Stimulated activated CD4-positive, alpha-beta T cell treated with anti-CD3 and anti-CD28 coated beads, Interleukin-2, amount 100 ng/mL, for 4 hours (primary cell): ENCODE measurements around the gene HCN1.
"Not testable (repeated sequence)": the region's sequence is repeated elsewhere in the genome, so short reads cannot be mapped to it uniquely, and the experiment has no call there.

Experiments used
- DNase-seq: peaks from one replicate; pipeline ENCODE4 v3.0.0-alpha.2; 2020; ENCODE audit warnings: low read depth

The HCN1 gene

GRCh38 chr5:45417285-45417998, 278.7 kb downstream of the HCN1 start:
- DNase-seq = no peak

GRCh38 chr5:45414620-45415573, 281.3 kb downstream of the HCN1 start:
- DNase-seq = no peak

GRCh38 chr5:45411971-45412612, 284.1 kb downstream of the HCN1 start:
- DNase-seq = no peak

DNA sequence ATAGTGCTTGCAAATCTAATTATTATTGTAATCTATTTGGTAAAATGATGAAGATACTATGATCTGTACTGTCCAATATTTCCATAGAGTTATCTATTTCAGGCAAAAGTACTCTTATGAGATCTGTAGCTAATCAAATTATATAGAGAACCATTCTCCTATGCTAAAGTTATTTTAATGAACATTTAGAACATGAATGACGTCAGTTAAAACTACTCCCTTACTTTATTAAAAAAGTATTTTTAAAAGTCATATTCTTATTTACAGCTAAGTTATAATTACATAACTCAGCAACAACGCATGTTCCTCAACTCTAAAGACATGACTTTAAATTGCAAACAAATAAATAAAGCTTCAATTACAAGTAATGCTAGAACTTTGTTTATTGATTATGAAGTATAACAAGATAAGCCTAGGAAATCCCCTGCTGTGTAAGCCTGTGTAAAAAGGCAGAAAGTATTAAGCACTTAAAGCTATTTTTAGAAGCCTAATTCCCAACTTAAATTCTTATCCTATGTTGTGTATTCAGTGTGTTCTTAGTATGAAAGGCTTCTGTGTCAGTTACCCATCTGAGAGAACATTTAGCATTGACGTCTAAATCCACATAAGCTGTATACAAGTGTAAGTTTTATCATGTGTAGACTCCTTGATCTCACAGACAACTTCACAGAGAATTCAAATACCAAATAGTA, 285.7 kb downstream of the HCN1 start:
- no peak for DNase-seq

GRCh38 chr5:45408067-45408466, 288.1 kb downstream of the HCN1 start:
- DNase-seq = no peak

DNA sequence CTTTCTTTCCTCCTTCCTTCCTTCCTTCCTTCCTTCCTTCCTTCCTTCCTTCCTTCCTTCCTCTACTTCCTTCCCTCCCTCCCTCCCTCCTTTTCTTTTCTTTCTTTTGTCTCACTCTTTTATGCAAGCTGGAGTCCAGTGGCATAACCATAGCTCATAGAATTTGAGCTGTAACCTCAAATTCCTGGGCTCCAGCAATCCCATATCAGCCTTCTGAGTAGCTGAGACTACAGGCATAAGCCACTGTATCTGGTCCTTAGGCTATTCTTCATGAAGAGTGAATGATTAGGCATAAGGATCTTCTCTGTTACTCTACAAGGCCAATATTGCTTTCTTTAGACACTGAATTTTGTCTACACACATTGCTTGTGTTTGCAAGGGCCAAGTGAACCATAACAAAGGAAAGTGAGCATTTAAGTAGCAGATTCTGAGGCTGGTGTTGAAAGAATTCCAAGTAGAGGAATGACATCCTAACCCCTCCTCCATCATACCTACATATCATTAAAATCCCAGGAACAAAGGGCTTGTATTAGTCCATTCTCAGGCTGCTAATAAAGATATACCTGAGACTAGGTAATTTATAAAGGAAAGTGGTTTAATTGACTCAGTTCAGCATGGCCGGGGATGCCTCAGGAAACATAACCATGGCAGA, 293.2 kb downstream of the HCN1 start:
- no peak for DNase-seq

DNA sequence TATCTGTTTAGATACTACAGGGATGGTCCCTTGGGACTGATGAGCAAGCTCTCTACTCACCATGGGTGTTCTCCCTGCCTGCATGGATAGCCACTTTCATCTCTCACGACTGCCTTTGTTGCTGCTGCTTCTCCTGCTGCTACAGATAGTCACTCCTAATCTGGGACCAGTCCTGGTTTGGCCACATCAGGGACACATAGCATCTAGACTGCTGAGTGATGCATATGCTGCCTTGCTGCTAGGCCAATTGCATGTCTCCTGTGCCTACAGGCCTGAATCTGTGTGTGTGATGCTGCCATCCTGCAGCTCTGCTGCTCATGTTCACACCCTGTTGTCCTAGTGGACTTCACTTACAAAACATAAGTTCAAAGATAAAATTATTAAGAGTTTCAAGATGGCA, 297.1 kb downstream of the HCN1 start:
- DNase-seq = no peak

- no peak for DNase-seq
Measured at GRCh38 chr5:45385321-45386058, 310.7 kb downstream of the HCN1 start.

GRCh38 chr5:45383985-45384384, 312.2 kb downstream of the HCN1 start:
- no peak for DNase-seq

DNA sequence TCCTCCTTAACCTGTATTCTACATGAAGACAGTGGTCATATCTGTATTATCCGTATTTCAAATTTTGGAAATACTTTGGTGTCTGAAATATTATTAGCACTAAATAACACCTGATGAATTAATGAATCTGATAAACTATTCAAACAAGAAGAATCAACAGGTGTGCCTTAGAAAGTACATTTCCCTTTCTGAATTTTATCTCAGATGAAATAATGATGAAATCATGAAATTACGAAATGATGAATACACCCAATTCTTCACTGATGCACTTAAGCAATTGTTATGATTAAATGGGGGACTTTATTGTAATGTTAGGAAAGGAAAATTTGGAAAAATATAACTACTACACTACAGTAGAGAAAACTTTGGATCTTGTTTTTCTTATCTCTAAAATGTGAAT, 313.6 kb downstream of the HCN1 start:
- DNase-seq = no peak

- DNase-seq = no peak
Measured at GRCh38 chr5:45376417-45376816, 319.8 kb downstream of the HCN1 start.

DNA sequence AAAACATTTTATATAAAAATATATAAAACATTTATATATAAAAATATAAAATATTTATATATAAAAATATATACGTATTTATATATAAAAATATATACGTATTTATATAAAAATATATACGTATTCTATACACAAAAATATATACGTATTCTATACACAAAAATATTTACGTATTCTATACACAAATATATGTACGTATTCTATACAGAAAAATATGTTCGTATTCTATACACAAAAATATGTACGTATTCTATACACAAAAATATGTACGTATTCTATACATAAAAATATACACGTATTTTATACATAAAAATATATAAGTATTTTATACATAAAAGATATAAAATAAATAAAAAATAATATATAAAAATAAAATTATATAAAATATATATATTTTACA, 323.6 kb downstream of the HCN1 start:
- DNase-seq = no peak

DNA sequence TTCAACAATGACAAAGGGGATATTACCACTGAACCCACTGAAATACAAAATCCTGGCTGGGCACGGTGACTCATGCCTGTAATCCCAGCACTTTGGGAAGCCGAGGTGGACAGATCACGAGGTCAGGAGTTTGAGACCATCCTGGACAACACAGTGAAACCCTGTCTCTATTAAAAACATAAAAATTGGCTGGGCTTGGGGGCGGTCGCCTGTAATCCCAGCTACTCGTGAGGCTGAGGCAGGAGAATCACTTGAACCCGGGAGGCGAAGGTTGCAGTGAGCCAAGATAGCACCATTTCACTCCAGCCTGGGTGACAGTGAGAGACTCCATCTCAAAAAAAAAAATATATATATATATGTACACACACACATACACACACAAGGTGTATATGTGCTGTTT, 324.8 kb downstream of the HCN1 start:
- not testable (repeated sequence) for DNase-seq

GRCh38 chr5:45355189-45355992, 340.8 kb downstream of the HCN1 start:
- no peak for DNase-seq

- DNase-seq = no peak
Measured at GRCh38 chr5:45336464-45336863, 359.7 kb downstream of the HCN1 start.

DNA sequence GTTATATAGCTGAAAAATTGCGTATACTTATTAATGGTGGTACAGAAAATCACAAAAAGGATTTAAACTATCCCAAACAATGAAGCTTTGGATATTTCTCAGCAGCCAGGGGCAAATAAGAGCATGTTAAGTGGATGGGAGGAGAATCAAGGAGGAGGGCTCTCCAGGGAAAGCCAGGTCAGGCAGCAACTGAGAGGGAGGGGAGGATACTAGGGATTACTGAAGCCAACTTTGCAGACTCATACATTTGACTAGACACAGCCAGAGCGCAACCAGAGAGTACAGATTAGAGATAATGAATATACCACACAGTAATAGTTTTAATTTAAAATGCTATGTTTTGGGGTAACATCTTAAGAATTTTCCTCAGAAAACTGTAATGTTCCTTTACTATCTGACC, 360.2 kb downstream of the HCN1 start:
- no peak for DNase-seq

DNA sequence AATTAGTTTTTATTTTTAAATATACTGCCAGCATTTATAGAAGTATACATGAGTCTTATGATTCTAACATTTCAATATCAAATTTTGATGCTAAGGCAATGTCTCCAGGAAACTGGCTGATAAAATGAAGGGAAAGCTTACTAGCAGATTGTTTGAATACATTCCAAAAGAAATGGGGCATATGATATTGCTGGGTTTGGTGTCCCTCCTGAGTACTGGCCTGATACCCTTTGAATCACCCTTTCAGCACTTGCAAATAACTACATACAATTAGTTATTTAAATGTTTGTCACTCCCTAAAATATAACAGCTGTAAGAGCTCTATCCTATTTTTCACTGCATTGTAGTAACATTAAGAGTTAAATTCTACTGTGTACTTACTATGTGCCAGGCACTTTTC, 360.8 kb downstream of the HCN1 start:
- no peak for DNase-seq

DNA sequence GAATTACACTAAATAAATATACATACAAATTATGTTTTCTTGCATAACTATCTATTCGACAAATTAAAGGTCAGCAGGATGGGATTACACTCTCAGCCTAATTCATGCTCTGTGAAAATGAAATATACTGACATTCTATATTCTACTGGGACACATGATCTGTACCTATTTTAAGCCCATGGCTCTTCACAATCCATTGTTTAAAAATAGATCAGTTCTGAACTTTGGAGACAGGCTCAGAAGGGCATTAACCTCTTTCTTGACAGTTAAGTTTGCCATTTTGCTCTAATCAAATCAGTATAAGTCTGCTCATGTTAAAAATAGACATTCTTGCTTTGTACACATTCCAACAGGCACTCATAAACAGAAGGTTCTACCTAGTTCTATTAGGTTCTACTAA, 361.2 kb downstream of the HCN1 start:
- DNase-seq = no peak

DNA sequence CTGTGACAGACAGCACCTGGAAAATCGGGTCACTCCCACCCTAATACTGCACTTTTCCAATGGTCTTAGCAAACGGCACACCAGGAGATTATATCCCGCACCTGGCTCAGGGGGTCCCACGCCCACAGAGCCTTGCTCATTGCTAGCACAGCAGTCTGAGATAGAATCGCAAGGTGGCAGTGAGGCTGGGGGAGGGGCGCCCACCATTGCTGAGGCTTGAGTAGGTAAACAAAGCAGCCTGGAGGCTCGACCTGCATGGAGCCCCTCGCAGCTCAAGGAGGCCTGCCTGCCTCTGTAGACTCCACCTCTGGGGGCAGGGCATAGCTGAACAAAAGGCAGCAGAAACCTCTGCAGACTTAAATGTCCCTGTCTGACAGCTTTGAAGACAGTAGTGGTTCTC, 383.6 kb downstream of the HCN1 start:
- DNase-seq = not testable (repeated sequence)

DNA sequence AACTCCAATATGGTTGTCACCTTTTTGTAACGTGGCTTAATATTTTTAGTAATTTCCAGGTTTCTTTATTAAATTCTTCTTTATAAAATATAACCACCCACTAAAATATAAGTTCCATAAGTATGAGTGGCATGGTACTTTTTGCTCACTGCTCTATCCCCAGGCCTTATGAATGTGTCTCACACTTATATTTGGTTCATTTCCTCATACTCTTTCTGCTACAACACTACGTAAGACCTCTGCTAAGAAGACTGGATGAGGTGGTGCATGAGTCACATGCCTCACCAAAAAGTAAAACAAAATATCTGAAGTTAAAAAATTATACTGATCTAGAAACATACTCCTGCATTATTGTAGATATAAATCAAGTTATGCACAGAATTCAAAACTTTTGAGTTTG, 400.9 kb downstream of the HCN1 start:
- no peak for DNase-seq
